Stimulated activated naive B cell treated with anti-CD40 and anti-IgM and Interleukin-4, amounts not matched to agents 10 μg/mL and 1 μg/mL and 100 μg/mL, for 72 hours (primary cell): ENCODE results near the gene PRXL2B.

ENCODE experiments used
- ATAC-seq, 2 donors: fragments of 150-1000 bp; cut with Tn5 transposase; replicated peaks; 2 replicates each; pipeline ENCODE4 v1.10.0; 2021; ENCODE audit warnings: moderate library complexity in 1 of 2
- DNase-seq: peaks from one replicate; pipeline ENCODE4 v3.0.0; 2021
- H3K27ac Mint-ChIP-seq: one replicate; pipeline ENCODE4 v1.8.0; 2022; ENCODE audit warnings: mild to moderate bottlenecking, mixed read lengths
- H3K27me3 Mint-ChIP-seq, 2 donors: one replicate each; pipeline ENCODE4 v1.8.0; 2022; ENCODE audit warnings: mixed read lengths in 2 of 2
- H3K36me3 Mint-ChIP-seq, 2 donors: one replicate each; pipeline ENCODE4 v1.8.0; 2022; ENCODE audit warnings: mixed read lengths in 2 of 2, mild to moderate bottlenecking in 1 of 2
- H3K4me1 Mint-ChIP-seq, 2 donors: one replicate each; pipeline ENCODE4 v1.8.0; 2022; ENCODE audit warnings: mixed read lengths in 2 of 2, mild to moderate bottlenecking in 1 of 2
- H3K4me3 Mint-ChIP-seq, 2 donors: one replicate each; pipeline ENCODE4 v1.8.0; 2022; ENCODE audit warnings: mild to moderate bottlenecking in 2 of 2, mixed read lengths in 2 of 2, moderate library complexity in 1 of 2
- H3K9me3 Mint-ChIP-seq, 2 donors: one replicate each; pipeline ENCODE4 v1.8.0; 2022; ENCODE audit warnings: mixed read lengths in 2 of 2, mild to moderate bottlenecking in 1 of 2

The PRXL2B gene

GRCh38 chr1:2586154-2587070, at the start of gene PRXL2B:
Gene PRXL2B (plus strand): TSS chr1:2586777. CDS start chr1:2586886, 109 bp downstream.
- Mint-ChIP-seq H3K27me3 (no peaks in the 10 kb centered on the region), H3K36me3 (peaks cover 5 to 23% of the 10 kb centered on the region in 2 donors), H3K9me3 (no peaks in the 10 kb centered on the region), H3K4me3 (peak within 1 kb of the TSS; percentile 89 to 92), H3K4me1 (peaks cover 29 to 54% of the 10 kb centered on the region in 2 donors), H3K27ac (peak within 1 kb of the TSS; percentile 98)
- ATAC-seq (peak; percentile 76 to 78), DNase-seq (peak; percentile 98)

- Mint-ChIP-seq H3K36me3 (no peaks in the 10 kb centered on the region), H3K27me3 (peaks cover 25 to 54% of the 10 kb centered on the region in 2 donors), H3K9me3 (no peaks in the 10 kb centered on the region), H3K4me3 (no peak overlapping the region), H3K27ac (no peak overlapping the region), H3K4me1 (peaks cover 4 to 12% of the 10 kb centered on the region in 2 donors)
- DNase-seq (no peak), ATAC-seq (no peak)
Measured at GRCh38 chr1:2537784-2538115, 48.8 kb upstream of the PRXL2B start.

- DNase-seq (no peak), ATAC-seq (no peak)
- peaks cover 25 to 48% of the 10 kb centered on the region in 2 donors for H3K27me3 Mint-ChIP-seq
- H3K27ac Mint-ChIP-seq: no peak overlapping the region
- H3K36me3 Mint-ChIP-seq: no peaks in the 10 kb centered on the region
- peaks cover 4 to 12% of the 10 kb centered on the region in 2 donors for H3K4me1 Mint-ChIP-seq
- H3K9me3 Mint-ChIP-seq: no peaks in the 10 kb centered on the region
- H3K4me3 Mint-ChIP-seq: no peak overlapping the region
Measured at GRCh38 chr1:2538376-2538775, 48.2 kb upstream of the PRXL2B start.

GRCh38 chr1:2538872-2539271, 47.7 kb upstream of the PRXL2B start:
- ATAC-seq: no peak
- Mint-ChIP-seq H3K27me3 (peaks cover 24 to 43% of the 10 kb centered on the region in 2 donors), H3K9me3 (no peaks in the 10 kb centered on the region), H3K36me3 (no peaks in the 10 kb centered on the region), H3K4me1 (peaks cover 4 to 12% of the 10 kb centered on the region in 2 donors), H3K27ac (no peak overlapping the region), H3K4me3 (no peak overlapping the region)
- DNase-seq: no peak

GRCh38 chr1:2539312-2539907, 47.2 kb upstream of the PRXL2B start:
- Mint-ChIP-seq H3K27ac (no peak overlapping the region), H3K4me3 (no peak overlapping the region), H3K4me1 (peaks cover 4 to 12% of the 10 kb centered on the region in 2 donors), H3K27me3 (peaks cover 21 to 40% of the 10 kb centered on the region in 2 donors), H3K36me3 (no peaks in the 10 kb centered on the region), H3K9me3 (no peaks in the 10 kb centered on the region)
- no peak for DNase-seq
- peak; percentile 60 for ATAC-seq

- DNase-seq (no peak), ATAC-seq (no peak)
- Mint-ChIP-seq H3K27me3 (peaks cover 13 to 26% of the 10 kb centered on the region in 2 donors), H3K4me3 (no peak overlapping the region), H3K36me3 (no peaks in the 10 kb centered on the region), H3K4me1 (peaks cover 5 to 27% of the 10 kb centered on the region in 2 donors), H3K9me3 (no peaks in the 10 kb centered on the region), H3K27ac (no peak overlapping the region)
Measured at GRCh38 chr1:2540816-2541492, 45.6 kb upstream of the PRXL2B start.

- Mint-ChIP-seq H3K27ac (no peak overlapping the region), H3K27me3 (peaks cover 7 to 20% of the 10 kb centered on the region in 2 donors), H3K9me3 (no peaks in the 10 kb centered on the region), H3K4me1 (peaks cover 5 to 30% of the 10 kb centered on the region in 2 donors), H3K4me3 (no peak overlapping the region), H3K36me3 (peaks cover 0 to 2% of the 10 kb centered on the region in 2 donors)
- DNase-seq: no peak
- ATAC-seq: no peak
Measured at GRCh38 chr1:2541619-2542245, 44.8 kb upstream of the PRXL2B start.

- Mint-ChIP-seq H3K27ac (no peak overlapping the region), H3K36me3 (peaks cover 0 to 4% of the 10 kb centered on the region in 2 donors), H3K4me3 (no peak overlapping the region), H3K9me3 (no peaks in the 10 kb centered on the region), H3K27me3 (peaks cover 3 to 20% of the 10 kb centered on the region in 2 donors), H3K4me1 (peaks cover 6 to 34% of the 10 kb centered on the region in 2 donors)
- ATAC-seq (no peak), DNase-seq (no peak)
Measured at GRCh38 chr1:2542246-2542915, 44.2 kb upstream of the PRXL2B start.

- DNase-seq: no peak
- Mint-ChIP-seq H3K4me1 (peaks cover 9 to 46% of the 10 kb centered on the region in 2 donors), H3K27ac (no peak overlapping the region), H3K4me3 (no peak overlapping the region), H3K36me3 (peaks cover 0 to 4% of the 10 kb centered on the region in 2 donors), H3K27me3 (peaks cover 0 to 17% of the 10 kb centered on the region in 2 donors), H3K9me3 (no peaks in the 10 kb centered on the region)
- no peak for ATAC-seq
Measured at GRCh38 chr1:2543543-2544092, 43.0 kb upstream of the PRXL2B start.

GRCh38 chr1:2544093-2544874, 42.3 kb upstream of the PRXL2B start:
- ATAC-seq: no peak
- Mint-ChIP-seq H3K36me3 (peaks cover 0 to 4% of the 10 kb centered on the region in 2 donors), H3K27ac (peak overlapping the region; percentile 25), H3K27me3 (peaks cover 0 to 10% of the 10 kb centered on the region in 2 donors), H3K9me3 (no peaks in the 10 kb centered on the region), H3K4me3 (no peak overlapping the region), H3K4me1 (peaks cover 9 to 53% of the 10 kb centered on the region in 2 donors)
- no peak for DNase-seq

- DNase-seq: no peak
- peaks cover 14 to 60% of the 10 kb centered on the region in 2 donors for H3K4me1 Mint-ChIP-seq
- peaks cover 0 to 9% of the 10 kb centered on the region in 2 donors for H3K27me3 Mint-ChIP-seq
- H3K36me3 Mint-ChIP-seq: peaks cover 0 to 8% of the 10 kb centered on the region in 2 donors
- H3K4me3 Mint-ChIP-seq: no peak overlapping the region
- no peak for ATAC-seq
- H3K9me3 Mint-ChIP-seq: no peaks in the 10 kb centered on the region
- H3K27ac Mint-ChIP-seq: peak overlapping the region; percentile 25
Measured at GRCh38 chr1:2544875-2545640, 41.5 kb upstream of the PRXL2B start.

GRCh38 chr1:2545754-2546514, 40.6 kb upstream of the PRXL2B start:
- Mint-ChIP-seq H3K36me3 (peaks cover 2 to 10% of the 10 kb centered on the region in 2 donors), H3K9me3 (no peaks in the 10 kb centered on the region), H3K27me3 (peaks cover 0 to 9% of the 10 kb centered on the region in 2 donors), H3K4me3 (peak overlapping the region; percentile 95 to 96), H3K4me1 (peaks cover 16 to 68% of the 10 kb centered on the region in 2 donors), H3K27ac (peak overlapping the region; percentile 92)
- ATAC-seq (peak; percentile 41 to 51), DNase-seq (peak; percentile 86)
